Hematopoietic multipotent progenitor cell treated with erythropoietin and hydrocortisone succinate and interleukin-3 and kit ligand, for 4 days (in vitro differentiated cells): ENCODE results near the gene TUBGCP5.
A peak's percentile ranks its signal among the peaks of the same experiment; 100 is the strongest.
"Not testable (repeated sequence)": the region's sequence is repeated elsewhere in the genome, so short reads cannot be mapped to it uniquely, and the experiment has no call there.

Experiments
- DNase-seq: peaks from one replicate; pipeline ENCODE4 v3.0.0-alpha.2; 2015

TUBGCP5 gene

GRCh38 chr15:23039917-23040281, 530 bp upstream of the TUBGCP5 start:
- no peak for DNase-seq

GRCh38 chr15:23038726-23039142, 635 bp downstream of the TUBGCP5 start:
- no peak for DNase-seq

- peak; percentile 82 for DNase-seq
These were observed 3.3 kb downstream of the TUBGCP5 start for GRCh38 chr15:23035964-23036566.

- DNase-seq: no peak
These were observed 5.4 kb downstream of the TUBGCP5 start for GRCh38 chr15:23033979-23034378.

- DNase-seq: no peak
These were observed 13.2 kb downstream of the TUBGCP5 start for GRCh38 chr15:23026218-23026617.

GRCh38 chr15:23022156-23022555, 17.2 kb downstream of the TUBGCP5 start:
- DNase-seq: no peak

GRCh38 chr15:23014394-23015000, 24.9 kb downstream of the TUBGCP5 start:
- no peak for DNase-seq

GRCh38 chr15:23013681-23014080, 25.7 kb downstream of the TUBGCP5 start:
- DNase-seq: no peak

- not testable (repeated sequence) for DNase-seq
These were observed 26.8 kb downstream of the TUBGCP5 start for GRCh38 chr15:23012616-23013015.

GRCh38 chr15:23003736-23004135, 35.6 kb downstream of the TUBGCP5 start:
- DNase-seq: no peak

GRCh38 chr15:23002920-23003319, 36.4 kb downstream of the TUBGCP5 start:
- DNase-seq: no peak

GRCh38 chr15:22995795-22996194, 43.6 kb downstream of the TUBGCP5 start:
- DNase-seq: no peak

- DNase-seq: no peak
These were observed 47.4 kb downstream of the TUBGCP5 start for GRCh38 chr15:22992024-22992326.

GRCh38 chr15:22989576-22990477, 49.5 kb downstream of the TUBGCP5 start:
- no peak for DNase-seq

- no peak for DNase-seq
These were observed 50.6 kb downstream of the TUBGCP5 start for GRCh38 chr15:22988811-22989210.

- DNase-seq: not testable (repeated sequence)
These were observed 57.4 kb downstream of the TUBGCP5 start for GRCh38 chr15:22981931-22982330.

- DNase-seq: no peak
These were observed 58.1 kb downstream of the TUBGCP5 start for GRCh38 chr15:22981051-22981840.

- peak; percentile 69 for DNase-seq
These were observed 58.9 kb downstream of the TUBGCP5 start, which contains the start of gene CYFIP1 for GRCh38 chr15:22980189-22981050. Gene CYFIP1 (minus strand): TSS chr15:22980368. CDS start chr15:22947285, 33,083 bp downstream.

GRCh38 chr15:22979238-22980188, 59.9 kb downstream of the TUBGCP5 start:
- peak; percentile 78 for DNase-seq

GRCh38 chr15:22978691-22979237, 60.6 kb downstream of the TUBGCP5 start:
- DNase-seq: no peak

GRCh38 chr15:22974745-22975144, 64.6 kb downstream of the TUBGCP5 start:
- DNase-seq: peak; percentile 70
